Liver (tissue), 9 donors: ENCODE results near the gene NCOR1. TPM values are rescaled to one million over a fixed set of nuclear protein-coding genes. Genes with fewer than 3 reads are reported as not detected.

ENCODE experiments used
- DNase-seq: peaks from one replicate; pipeline ENCODE4 v3.0.0-alpha.2; 2017; ENCODE audit warnings: low spot score
- H3K27ac ChIP-seq, 2 donors: one replicate each; pipeline ENCODE4 v1.7.0; 2013; ENCODE audit warnings: inconsistent platforms in 2 of 2, low read length in 2 of 2, control low read depth in 1 of 2, low read depth in 1 of 2, mild to moderate bottlenecking in 1 of 2
- H3K27me3 ChIP-seq, 4 donors: one replicate each; pipeline versions ENCODE4 v1.6.1 to v1.7.0; 2013; ENCODE audit warnings: low read length in 3 of 4, inconsistent platforms in 1 of 4, mild to moderate bottlenecking in 1 of 4, moderate library complexity in 1 of 4; ENCODE audit not compliant: control insufficient read depth in 4 of 4, insufficient read depth in 4 of 4
- H3K36me3 ChIP-seq, 4 donors: one replicate each; pipeline versions ENCODE4 v1.6.1 to v1.7.0; 2013; ENCODE audit warnings: low read length in 3 of 4, mild to moderate bottlenecking in 3 of 4, low read depth in 1 of 4, moderate library complexity in 1 of 4; ENCODE audit not compliant: control insufficient read depth in 4 of 4, insufficient read depth in 3 of 4
- H3K4me1 ChIP-seq, 4 donors: one replicate each; pipeline versions ENCODE4 v1.6.1 to v1.7.0; 2013; ENCODE audit warnings: low read length in 3 of 4, mild to moderate bottlenecking in 3 of 4, moderate library complexity in 1 of 4; ENCODE audit not compliant: control insufficient read depth in 4 of 4, insufficient read depth in 4 of 4
- H3K4me3 ChIP-seq, 3 donors: one replicate each; pipeline versions ENCODE4 v1.6.1 to v1.7.0; 2013; ENCODE audit warnings: low read length in 3 of 3, control low read depth in 1 of 3, low read depth in 1 of 3, mild to moderate bottlenecking in 1 of 3
- H3K9ac ChIP-seq, 2 donors: one replicate each; pipeline ENCODE4 v1.7.0; 2013; ENCODE audit warnings: low read length in 2 of 2, mild to moderate bottlenecking in 2 of 2, moderate library complexity in 2 of 2, control low read depth in 1 of 2, low read depth in 1 of 2
- H3K9me3 ChIP-seq, 4 donors: one replicate each; pipeline versions ENCODE4 v1.6.1 to v1.7.0; 2013; ENCODE audit warnings: low read length in 3 of 4; ENCODE audit not compliant: control insufficient read depth in 4 of 4
- EGR1 ChIP-seq, 2 donors: IDR thresholded peaks; 2 replicates each; pipeline ENCODE4 v1.6.1; 2016 to 2018; ENCODE audit warnings: antibody characterized with exemption in 2 of 2, low read depth in 2 of 2
- FOXA1 ChIP-seq: IDR thresholded peaks from 2 replicates; pipeline ENCODE4 v1.6.1; 2016; ENCODE audit warnings: antibody characterized with exemption
- HNF4A ChIP-seq, 2 donors: conservative IDR thresholded peaks; 2 replicates each; pipeline ENCODE4 v1.6.1; 2016; ENCODE audit warnings: antibody characterized with exemption in 2 of 2, mild to moderate bottlenecking in 2 of 2
- JUND ChIP-seq, 2 donors: IDR thresholded peaks; 2 replicates each; pipeline ENCODE4 v1.6.1; 2016; ENCODE audit warnings: antibody characterized with exemption in 2 of 2
- NR2F2 ChIP-seq: IDR thresholded peaks from 2 replicates; pipeline ENCODE4 v1.6.1; 2016; ENCODE audit warnings: antibody characterized with exemption
- RAD21 ChIP-seq, 2 donors: IDR thresholded peaks; 2 replicates each; pipeline ENCODE4 v1.6.1; 2016; ENCODE audit warnings: antibody characterized with exemption in 2 of 2, mild to moderate bottlenecking in 2 of 2
- RXRA ChIP-seq, 2 donors: IDR thresholded peaks; 2 replicates each; pipeline ENCODE4 v1.6.1; 2017 to 2018; ENCODE audit warnings: antibody characterized with exemption in 2 of 2, mild to moderate bottlenecking in 1 of 2
- SP1 ChIP-seq: IDR thresholded peaks from 2 replicates; pipeline ENCODE4 v1.6.1; 2018; ENCODE audit warnings: antibody characterized with exemption, mild to moderate bottlenecking
- TAF1 ChIP-seq: conservative IDR thresholded peaks from 2 replicates; pipeline ENCODE4 v1.6.1; 2016; ENCODE audit warnings: antibody characterized with exemption, mild to moderate bottlenecking
- YY1 ChIP-seq: IDR thresholded peaks from 2 replicates; pipeline ENCODE4 v1.6.1; 2016; ENCODE audit warnings: antibody characterized with exemption, mild to moderate bottlenecking
- WGBS: extraction: QIAGEN DNeasy Blood & Tissue Kit; methylation state at CpG from one replicate; pipeline ENCODE4 v1.1.7; 2013; 5-methylcytosine and 5-hydroxymethylcytosine counted together
- polyA plus RNA-seq, 2 donors: library from polyadenylated mRNA; stranded (reverse) in 1 of 2; unstranded in 1 of 2; fragments of 200-250 nt in 1 of 2; fragments of >200 nt in 1 of 2; fragmentation: Nextera tagmentation in 1 of 2; extraction: Ambion mirVana in 1 of 2; gene quantifications; one replicate each; pipeline versions ENCODE4 v1.2.1 to v1.2.3, GENCODE V29; 2013 to 2015
- total RNA-seq, 2 donors: library from RNA; depleted of rRNA; stranded (reverse); fragments of >200 nt; gene quantifications; one replicate each; pipeline ENCODE4 v1.2.3, GENCODE V29; 2014
- TF ChIP-seq, protein P1 (sequence below): IDR thresholded peaks from 2 replicates; pipeline ENCODE4 v1.6.1; 2016; ENCODE audit warnings: antibody characterized with exemption, mild to moderate bottlenecking
- TF ChIP-seq, protein P2 (sequence below): IDR thresholded peaks from 2 replicates; pipeline ENCODE4 v1.6.1; 2016; ENCODE audit warnings: antibody characterized with exemption
- TF ChIP-seq, protein P3 (sequence below): IDR thresholded peaks from 2 replicates; pipeline ENCODE4 v1.6.1; 2016; ENCODE audit warnings: antibody characterized with exemption
- TF ChIP-seq, protein P4 (sequence below): IDR thresholded peaks from 2 replicates; pipeline ENCODE4 v1.6.1; 2016; ENCODE audit warnings: antibody characterized with exemption
- TF ChIP-seq, protein P5 (sequence below): fragments of 150-350 bp; IDR thresholded peaks from 2 replicates; pipeline ENCODE4 v1.5.1; 2017; ENCODE audit warnings: improper control_type of control experiment, low read depth, low read length; ENCODE audit not compliant: missing input control
- donor health status: healthy.
- donor health status: healthy.
- donor health status: healthy.
- donor health status: healthy.
- donor health status: healthy.

NCOR1 gene
- total and polyA plus RNA-seq, 4 donors, result 23.6 to 94.8 (median 77.0) TPM

DNA sequence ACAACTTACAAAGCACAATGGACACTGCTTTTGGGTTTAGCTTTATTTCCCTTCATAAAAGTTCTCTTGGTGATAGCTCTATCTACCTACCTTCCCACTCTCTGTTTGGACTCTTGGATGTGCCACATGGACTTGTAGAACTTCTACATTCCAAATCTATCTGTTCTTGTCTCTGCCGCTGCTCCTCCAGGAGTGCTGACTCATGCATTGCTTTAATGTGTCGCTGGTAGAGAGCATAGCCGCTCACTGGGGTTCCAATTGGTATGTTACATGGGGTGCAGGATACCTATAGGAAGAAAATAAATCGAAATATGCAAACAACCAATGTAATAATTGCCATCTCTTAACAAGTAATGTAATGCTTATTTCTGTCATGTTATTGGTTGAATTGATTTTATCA, 123.6 kb downstream of the NCOR1 start:
- Histone ChIP-seq H3K4me1 (no peaks in the 10 kb centered on the region), H3K36me3 (peaks cover 2 to 24% (median 19%) of the 10 kb centered on the region in 4 donors), H3K27me3 (no peaks in the 10 kb centered on the region), H3K9me3 (no peaks in the 10 kb centered on the region), H3K9ac (no peak overlapping the region), H3K27ac (no peak overlapping the region), H3K4me3 (no peak overlapping the region)
- WGBS, result 98% methylated on average over 4 of the region's 4 CpGs
- no peak for DNase-seq
- no peak for TF ChIP-seq YY1
- no peak for TF ChIP-seq TAF1
- no peak for TF ChIP-seq RAD21 (IDR thresholded peaks at IDR 0.05)
- TF ChIP-seq, protein P1, sequence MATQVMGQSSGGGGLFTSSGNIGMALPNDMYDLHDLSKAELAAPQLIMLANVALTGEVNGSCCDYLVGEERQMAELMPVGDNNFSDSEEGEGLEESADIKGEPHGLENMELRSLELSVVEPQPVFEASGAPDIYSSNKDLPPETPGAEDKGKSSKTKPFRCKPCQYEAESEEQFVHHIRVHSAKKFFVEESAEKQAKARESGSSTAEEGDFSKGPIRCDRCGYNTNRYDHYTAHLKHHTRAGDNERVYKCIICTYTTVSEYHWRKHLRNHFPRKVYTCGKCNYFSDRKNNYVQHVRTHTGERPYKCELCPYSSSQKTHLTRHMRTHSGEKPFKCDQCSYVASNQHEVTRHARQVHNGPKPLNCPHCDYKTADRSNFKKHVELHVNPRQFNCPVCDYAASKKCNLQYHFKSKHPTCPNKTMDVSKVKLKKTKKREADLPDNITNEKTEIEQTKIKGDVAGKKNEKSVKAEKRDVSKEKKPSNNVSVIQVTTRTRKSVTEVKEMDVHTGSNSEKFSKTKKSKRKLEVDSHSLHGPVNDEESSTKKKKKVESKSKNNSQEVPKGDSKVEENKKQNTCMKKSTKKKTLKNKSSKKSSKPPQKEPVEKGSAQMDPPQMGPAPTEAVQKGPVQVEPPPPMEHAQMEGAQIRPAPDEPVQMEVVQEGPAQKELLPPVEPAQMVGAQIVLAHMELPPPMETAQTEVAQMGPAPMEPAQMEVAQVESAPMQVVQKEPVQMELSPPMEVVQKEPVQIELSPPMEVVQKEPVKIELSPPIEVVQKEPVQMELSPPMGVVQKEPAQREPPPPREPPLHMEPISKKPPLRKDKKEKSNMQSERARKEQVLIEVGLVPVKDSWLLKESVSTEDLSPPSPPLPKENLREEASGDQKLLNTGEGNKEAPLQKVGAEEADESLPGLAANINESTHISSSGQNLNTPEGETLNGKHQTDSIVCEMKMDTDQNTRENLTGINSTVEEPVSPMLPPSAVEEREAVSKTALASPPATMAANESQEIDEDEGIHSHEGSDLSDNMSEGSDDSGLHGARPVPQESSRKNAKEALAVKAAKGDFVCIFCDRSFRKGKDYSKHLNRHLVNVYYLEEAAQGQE, result no peak
- TF ChIP-seq, protein P2, sequence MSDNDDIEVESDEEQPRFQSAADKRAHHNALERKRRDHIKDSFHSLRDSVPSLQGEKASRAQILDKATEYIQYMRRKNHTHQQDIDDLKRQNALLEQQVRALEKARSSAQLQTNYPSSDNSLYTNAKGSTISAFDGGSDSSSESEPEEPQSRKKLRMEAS, result no peak

- no peak for TF ChIP-seq FOXA1
- TF ChIP-seq HNF4A (conservative IDR thresholded peaks at IDR 0.05), result no peak
- TF ChIP-seq, protein P3, sequence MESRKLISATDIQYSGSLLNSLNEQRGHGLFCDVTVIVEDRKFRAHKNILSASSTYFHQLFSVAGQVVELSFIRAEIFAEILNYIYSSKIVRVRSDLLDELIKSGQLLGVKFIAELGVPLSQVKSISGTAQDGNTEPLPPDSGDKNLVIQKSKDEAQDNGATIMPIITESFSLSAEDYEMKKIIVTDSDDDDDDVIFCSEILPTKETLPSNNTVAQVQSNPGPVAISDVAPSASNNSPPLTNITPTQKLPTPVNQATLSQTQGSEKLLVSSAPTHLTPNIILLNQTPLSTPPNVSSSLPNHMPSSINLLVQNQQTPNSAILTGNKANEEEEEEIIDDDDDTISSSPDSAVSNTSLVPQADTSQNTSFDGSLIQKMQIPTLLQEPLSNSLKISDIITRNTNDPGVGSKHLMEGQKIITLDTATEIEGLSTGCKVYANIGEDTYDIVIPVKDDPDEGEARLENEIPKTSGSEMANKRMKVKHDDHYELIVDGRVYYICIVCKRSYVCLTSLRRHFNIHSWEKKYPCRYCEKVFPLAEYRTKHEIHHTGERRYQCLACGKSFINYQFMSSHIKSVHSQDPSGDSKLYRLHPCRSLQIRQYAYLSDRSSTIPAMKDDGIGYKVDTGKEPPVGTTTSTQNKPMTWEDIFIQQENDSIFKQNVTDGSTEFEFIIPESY, result no peak
- TF ChIP-seq RXRA (IDR thresholded peaks at IDR 0.05), result no peak
- no peak for TF ChIP-seq JUND (IDR thresholded peaks at IDR 0.05)
- WGBS, result 87% methylated on average over 10 of the region's 10 CpGs
- no peak overlapping the region for H3K27ac ChIP-seq
- no peak overlapping the region for H3K4me3 ChIP-seq
- no peak for DNase-seq
- H3K9me3 ChIP-seq, result no peaks in the 10 kb centered on the region
- H3K9ac ChIP-seq, result no peak overlapping the region
- H3K27me3 ChIP-seq, result no peaks in the 10 kb centered on the region
- H3K4me1 ChIP-seq, result peaks cover 0 to 2% (median 0%) of the 10 kb centered on the region in 4 donors
- H3K36me3 ChIP-seq, result peaks cover 2 to 31% (median 17%) of the 10 kb centered on the region in 4 donors
Measured at GRCh38 chr17:16086957-16087356, 128.4 kb downstream of the NCOR1 start.

GRCh38 chr17:16085066-16085699, 130.2 kb downstream of the NCOR1 start:
- Histone ChIP-seq H3K9me3 (no peaks in the 10 kb centered on the region), H3K4me3 (no peak overlapping the region), H3K27ac (peak overlapping the region; percentile 25 to 50), H3K4me1 (peaks cover 0 to 2% (median 0%) of the 10 kb centered on the region in 4 donors), H3K36me3 (peaks cover 4 to 27% (median 8%) of the 10 kb centered on the region in 4 donors), H3K27me3 (no peaks in the 10 kb centered on the region), H3K9ac (no peak overlapping the region)
- no peak for DNase-seq
- WGBS, result 96% methylated on average over 1 of the region's 1 CpG
- TF ChIP-seq, protein P4, sequence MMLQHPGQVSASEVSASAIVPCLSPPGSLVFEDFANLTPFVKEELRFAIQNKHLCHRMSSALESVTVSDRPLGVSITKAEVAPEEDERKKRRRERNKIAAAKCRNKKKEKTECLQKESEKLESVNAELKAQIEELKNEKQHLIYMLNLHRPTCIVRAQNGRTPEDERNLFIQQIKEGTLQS, result no peak
- TF ChIP-seq YY1 (peak; percentile 43), EGR1 (IDR thresholded peaks at IDR 0.05; ENCODE audit: low read depth in 2 of 2) (no peak), RXRA (IDR thresholded peaks at IDR 0.05) (no peak), RAD21 (IDR thresholded peaks at IDR 0.05) (peak in 1 of 2 donors; percentile 17), NR2F2 (peak; percentile 11), SP1 (no peak)
- TF ChIP-seq, protein P3, result no peak
- TF ChIP-seq, protein P2, result no peak
- TF ChIP-seq, protein P5, sequence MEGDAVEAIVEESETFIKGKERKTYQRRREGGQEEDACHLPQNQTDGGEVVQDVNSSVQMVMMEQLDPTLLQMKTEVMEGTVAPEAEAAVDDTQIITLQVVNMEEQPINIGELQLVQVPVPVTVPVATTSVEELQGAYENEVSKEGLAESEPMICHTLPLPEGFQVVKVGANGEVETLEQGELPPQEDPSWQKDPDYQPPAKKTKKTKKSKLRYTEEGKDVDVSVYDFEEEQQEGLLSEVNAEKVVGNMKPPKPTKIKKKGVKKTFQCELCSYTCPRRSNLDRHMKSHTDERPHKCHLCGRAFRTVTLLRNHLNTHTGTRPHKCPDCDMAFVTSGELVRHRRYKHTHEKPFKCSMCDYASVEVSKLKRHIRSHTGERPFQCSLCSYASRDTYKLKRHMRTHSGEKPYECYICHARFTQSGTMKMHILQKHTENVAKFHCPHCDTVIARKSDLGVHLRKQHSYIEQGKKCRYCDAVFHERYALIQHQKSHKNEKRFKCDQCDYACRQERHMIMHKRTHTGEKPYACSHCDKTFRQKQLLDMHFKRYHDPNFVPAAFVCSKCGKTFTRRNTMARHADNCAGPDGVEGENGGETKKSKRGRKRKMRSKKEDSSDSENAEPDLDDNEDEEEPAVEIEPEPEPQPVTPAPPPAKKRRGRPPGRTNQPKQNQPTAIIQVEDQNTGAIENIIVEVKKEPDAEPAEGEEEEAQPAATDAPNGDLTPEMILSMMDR, result no peak
